Esophagus squamous epithelium (tissue), 5 donors: Measurements from ENCODE around the gene C1QTNF8. TPM values are rescaled to one million over a fixed set of nuclear protein-coding genes. Genes with fewer than 3 reads are reported as not detected.

Experiments
- DNase-seq: peaks from one replicate; lab custom pipeline; 2025; lab: John Stamatoyannopoulos, UW
- H3K27ac ChIP-seq, 4 donors: fragments of 200-600 bp; sonication (generic); one replicate each; pipeline ENCODE4 v1.5.1; 2016 to 2019; ENCODE audit warnings: mild to moderate bottlenecking in 1 of 4
- H3K27me3 ChIP-seq, 4 donors: fragments of 200-600 bp; sonication (generic); 1 replicate in 3 of 4; 2 replicates in 1 of 4; pipeline versions ENCODE4 v1.5.1 to v1.6.0; 2017 to 2021; ENCODE audit warnings: antibody characterized with exemption in 1 of 4
- H3K36me3 ChIP-seq, 3 donors: fragments of 200-600 bp; sonication (generic); one replicate each; pipeline ENCODE4 v1.5.1; 2016 to 2019
- H3K4me1 ChIP-seq, 3 donors: fragments of 200-600 bp; sonication (generic); one replicate each; pipeline ENCODE4 v1.5.1; 2017 to 2019
- H3K4me3 ChIP-seq, 4 donors: fragments of 200-600 bp; sonication (generic); 1 replicate in 3 of 4; 2 replicates in 1 of 4; pipeline ENCODE4 v1.5.1; 2016 to 2019; ENCODE audit warnings: mild to moderate bottlenecking in 2 of 4, moderate library complexity in 1 of 4
- H3K9me3 ChIP-seq, 3 donors: fragments of 200-600 bp; sonication (generic); one replicate each; pipeline ENCODE4 v1.5.1; 2016 to 2019
- POLR2A ChIP-seq, 4 donors: fragments of 450-650 bp; IDR thresholded peaks; one replicate each; pipeline ENCODE4 v1.6.1; 2017; ENCODE audit warnings: antibody characterized with exemption in 4 of 4, mild to moderate bottlenecking in 4 of 4, moderate library complexity in 3 of 4
- WGBS, 2 donors: methylation state at CpG; one replicate each; pipeline ENCODE4 v1.1.5; 2018; 5-methylcytosine and 5-hydroxymethylcytosine counted together
- intact Hi-C: fragments of 100-400 bp; cut with DNase I; formaldehyde crosslinking; loops from one replicate; pipeline ENCODE4 v1.15.0; 2022
- total RNA-seq, 4 donors: library from RNA; depleted of rRNA; stranded (reverse); fragments of >200 nt; gene quantifications; one replicate each; pipeline ENCODE4 v1.1.0, GENCODE V29; 2016
- TF ChIP-seq, protein P1 (sequence below), 6 experiments: fragments of 450-650 bp in 4 of 6; fragments of 200-600 bp in 2 of 6; sonication (generic) in 2 of 6; IDR thresholded peaks; one replicate each; pipeline ENCODE4 v1.5.1; 2016 to 2019; ENCODE audit warnings: antibody characterized with exemption in 6 of 6, mild to moderate bottlenecking in 4 of 6, moderate library complexity in 4 of 6
- donor health status: DM: yes; HTN: yes; CAD: no.

Gene C1QTNF8
- total RNA-seq, 4 donors from 2014 or later: not detected

DNA sequence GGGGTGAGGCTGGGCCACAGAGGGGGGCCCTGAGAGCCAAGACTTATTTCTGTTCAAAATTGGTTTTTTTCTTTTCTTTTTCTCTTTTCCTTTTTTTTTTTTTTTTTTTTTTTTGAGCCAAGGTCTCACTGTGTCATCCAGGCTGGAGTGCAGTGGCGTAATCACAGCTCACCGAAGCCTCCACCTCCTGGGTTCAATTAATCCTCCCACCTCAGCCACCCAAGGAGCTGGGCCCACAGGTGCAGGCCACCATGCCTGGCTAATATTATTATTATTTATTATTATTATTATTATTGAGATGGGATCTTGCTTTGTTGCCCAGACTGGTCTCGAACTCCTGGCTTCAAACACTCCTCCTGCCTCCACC, 39.4 kb upstream of the C1QTNF8 start:
- no peak for DNase-seq
- Histone ChIP-seq H3K9me3 (no peaks in the 10 kb centered on the region), H3K27ac (no peak overlapping the region), H3K4me3 (no peak overlapping the region), H3K27me3 (peaks cover 0 to 35% (median 0%) of the 10 kb centered on the region in 4 donors), H3K36me3 (no peaks in the 10 kb centered on the region), H3K4me1 (no peaks in the 10 kb centered on the region)
- WGBS, 2 donors: 63 to 80% methylated on average over 3 of the region's 3 CpGs
- TF ChIP-seq, protein P1, sequence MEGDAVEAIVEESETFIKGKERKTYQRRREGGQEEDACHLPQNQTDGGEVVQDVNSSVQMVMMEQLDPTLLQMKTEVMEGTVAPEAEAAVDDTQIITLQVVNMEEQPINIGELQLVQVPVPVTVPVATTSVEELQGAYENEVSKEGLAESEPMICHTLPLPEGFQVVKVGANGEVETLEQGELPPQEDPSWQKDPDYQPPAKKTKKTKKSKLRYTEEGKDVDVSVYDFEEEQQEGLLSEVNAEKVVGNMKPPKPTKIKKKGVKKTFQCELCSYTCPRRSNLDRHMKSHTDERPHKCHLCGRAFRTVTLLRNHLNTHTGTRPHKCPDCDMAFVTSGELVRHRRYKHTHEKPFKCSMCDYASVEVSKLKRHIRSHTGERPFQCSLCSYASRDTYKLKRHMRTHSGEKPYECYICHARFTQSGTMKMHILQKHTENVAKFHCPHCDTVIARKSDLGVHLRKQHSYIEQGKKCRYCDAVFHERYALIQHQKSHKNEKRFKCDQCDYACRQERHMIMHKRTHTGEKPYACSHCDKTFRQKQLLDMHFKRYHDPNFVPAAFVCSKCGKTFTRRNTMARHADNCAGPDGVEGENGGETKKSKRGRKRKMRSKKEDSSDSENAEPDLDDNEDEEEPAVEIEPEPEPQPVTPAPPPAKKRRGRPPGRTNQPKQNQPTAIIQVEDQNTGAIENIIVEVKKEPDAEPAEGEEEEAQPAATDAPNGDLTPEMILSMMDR (IDR thresholded peaks at IDR 0.05): no peak
- no peak for TF ChIP-seq POLR2A (IDR thresholded peaks at IDR 0.05)
- intact Hi-C loops: no loop called here

DNA sequence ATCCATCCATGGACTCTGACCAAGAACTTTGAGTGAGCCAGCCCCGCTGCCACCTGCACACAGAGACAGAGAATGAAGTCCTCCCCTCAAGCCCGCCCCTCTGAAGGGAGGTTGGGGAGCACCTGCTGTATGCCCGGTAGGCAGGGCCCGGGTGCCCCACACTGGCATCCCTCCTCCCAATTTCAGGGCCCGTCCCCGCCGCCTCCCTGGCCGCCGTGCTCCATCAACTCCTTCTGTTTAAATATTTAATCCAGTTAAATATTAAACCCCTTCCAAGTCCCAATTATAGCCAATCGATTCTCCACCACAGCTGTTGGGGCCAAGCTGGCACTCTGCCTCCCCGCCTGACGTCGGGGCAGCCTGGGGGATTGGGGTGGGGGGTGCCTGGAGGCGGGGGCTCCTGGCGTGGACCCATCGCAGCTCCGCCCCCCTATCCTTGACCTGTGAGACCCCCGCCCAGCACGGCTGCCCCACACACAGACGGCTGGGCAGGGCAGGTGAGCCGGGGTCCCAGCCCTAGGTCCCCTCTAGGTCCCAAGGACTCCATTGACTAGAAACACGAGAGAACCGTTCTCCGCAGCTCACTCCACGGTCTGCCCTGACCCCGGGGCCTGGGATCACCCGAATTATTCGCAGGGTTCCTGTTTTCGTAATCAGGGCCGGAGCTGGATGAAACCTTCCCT, 38.9 kb upstream of the C1QTNF8 start:
- peaks cover 0 to 35% (median 0%) of the 10 kb centered on the region in 4 donors for H3K27me3 ChIP-seq
- H3K4me1 ChIP-seq: no peaks in the 10 kb centered on the region
- DNase-seq: no peak
- TF ChIP-seq, protein P1 (IDR thresholded peaks at IDR 0.05): no peak
- no peak for TF ChIP-seq POLR2A (IDR thresholded peaks at IDR 0.05)
- no peaks in the 10 kb centered on the region for H3K9me3 ChIP-seq
- H3K27ac ChIP-seq: no peak overlapping the region
- intact Hi-C loops: no loop called here
- H3K36me3 ChIP-seq: no peaks in the 10 kb centered on the region
- WGBS, 2 donors: 49 to 66% methylated on average over 17 to 19 of the region's 30 CpGs
- H3K4me3 ChIP-seq: no peak overlapping the region

DNA sequence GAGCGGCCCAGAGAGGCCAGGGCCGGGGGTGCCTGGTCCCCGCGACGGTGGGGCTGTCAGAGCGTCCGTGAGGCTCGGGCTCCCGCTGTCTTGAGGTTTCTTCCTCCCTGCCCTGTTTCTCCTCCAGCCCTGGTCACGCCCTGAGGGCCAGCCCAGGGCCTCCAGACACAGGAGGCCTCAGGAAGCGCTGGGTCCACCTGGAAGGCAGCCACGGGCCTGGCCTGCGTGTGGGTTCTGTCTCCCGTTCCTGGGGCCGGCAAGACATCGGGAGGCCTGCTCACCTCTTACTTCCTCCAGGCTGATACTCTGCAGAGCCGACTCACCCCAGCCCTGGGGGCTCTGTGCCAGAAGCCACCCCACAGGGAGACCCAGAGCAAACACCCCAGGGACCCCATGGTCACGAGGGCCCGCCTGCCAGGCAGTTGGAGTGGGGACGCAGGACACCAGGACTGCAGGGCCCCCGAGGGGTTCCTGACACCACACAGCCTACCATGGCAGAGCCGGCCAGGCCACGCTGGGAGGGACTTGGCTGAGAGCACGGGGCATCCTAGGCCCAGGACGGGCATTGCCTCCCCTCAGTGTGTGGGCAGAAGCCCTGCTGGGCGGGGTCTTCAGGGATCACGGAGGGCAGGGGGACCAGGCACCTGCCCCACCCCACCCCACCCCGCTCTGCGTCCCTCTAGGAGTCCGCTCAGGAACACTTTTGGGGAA, 37.9 kb upstream of the C1QTNF8 start:
- Histone ChIP-seq H3K27ac (no peak overlapping the region), H3K36me3 (no peaks in the 10 kb centered on the region), H3K4me1 (no peaks in the 10 kb centered on the region), H3K27me3 (peaks cover 0 to 35% (median 0%) of the 10 kb centered on the region in 4 donors), H3K9me3 (no peaks in the 10 kb centered on the region), H3K4me3 (no peak overlapping the region)
- DNase-seq: no peak
- WGBS, 2 donors: 50 to 80% methylated on average over 1 to 4 of the region's 30 CpGs
- intact Hi-C loops: no loop called here
- no peak for TF ChIP-seq POLR2A (IDR thresholded peaks at IDR 0.05)
- TF ChIP-seq, protein P1 (IDR thresholded peaks at IDR 0.05): no peak

DNA sequence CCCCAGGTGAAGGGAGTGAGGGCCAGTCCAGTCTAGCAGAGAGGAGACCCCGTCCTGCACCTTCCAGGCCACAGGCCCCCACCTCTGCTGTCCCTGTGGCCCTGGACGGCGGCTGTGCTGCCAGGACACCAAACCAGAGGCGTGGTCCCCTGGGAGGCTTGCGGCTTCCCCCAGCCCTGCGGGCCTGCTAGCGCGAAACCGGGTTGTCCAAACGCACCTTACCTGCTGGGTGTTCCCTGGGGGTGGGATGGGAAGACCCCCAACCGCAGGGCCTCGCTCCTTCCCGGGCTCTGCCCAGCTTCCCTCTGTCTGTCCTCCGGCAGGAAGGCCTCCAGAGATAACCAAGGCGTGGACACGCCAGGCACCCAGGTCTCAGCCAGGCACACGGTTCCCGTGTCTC, 37.2 kb upstream of the C1QTNF8 start:
- no peaks in the 10 kb centered on the region for H3K9me3 ChIP-seq
- H3K4me1 ChIP-seq: no peaks in the 10 kb centered on the region
- no peak overlapping the region for H3K4me3 ChIP-seq
- no peak for TF ChIP-seq POLR2A (IDR thresholded peaks at IDR 0.05)
- TF ChIP-seq, protein P1 (IDR thresholded peaks at IDR 0.05): no peak
- WGBS, 2 donors: 100% methylated on average over 2 of the region's 18 CpGs; no CpG with 5 or more reads in 1 of the 2 donors
- no peak overlapping the region for H3K27ac ChIP-seq
- H3K27me3 ChIP-seq: peaks cover 0 to 41% (median 0%) of the 10 kb centered on the region in 4 donors
- no peak for DNase-seq
- intact Hi-C loops: no loop called here
- H3K36me3 ChIP-seq: no peaks in the 10 kb centered on the region

DNA sequence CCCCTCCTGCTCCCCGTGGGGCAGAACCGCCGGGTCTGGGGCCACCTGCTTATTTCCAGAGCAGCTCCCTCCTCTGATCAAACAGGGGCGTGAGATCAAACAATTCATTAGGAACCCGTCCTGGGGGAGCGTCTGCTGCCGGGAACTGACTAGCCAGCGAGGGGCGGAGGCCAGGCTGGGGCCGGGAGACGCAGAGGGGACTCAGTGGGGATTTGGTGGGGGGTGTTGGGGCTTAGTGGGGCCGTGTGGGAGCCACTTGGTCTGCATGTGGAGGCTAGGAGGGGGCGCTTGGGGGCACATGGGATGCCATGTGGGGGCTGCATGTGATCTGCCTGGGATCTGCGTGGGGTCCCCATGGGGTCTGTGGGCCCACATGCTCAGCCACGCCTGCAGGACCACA, 36.4 kb upstream of the C1QTNF8 start:
- no peak for DNase-seq
- H3K27me3 ChIP-seq: peaks cover 0 to 50% (median 0%) of the 10 kb centered on the region in 4 donors

More for the DNA sequence above, 36.4 kb upstream of the C1QTNF8 start:
- intact Hi-C loops: no loop called here
- Histone ChIP-seq H3K4me1 (no peaks in the 10 kb centered on the region), H3K9me3 (no peaks in the 10 kb centered on the region), H3K27ac (no peak overlapping the region), H3K4me3 (no peak overlapping the region), H3K36me3 (no peaks in the 10 kb centered on the region)
- 52 to 80% methylated on average over 1 to 4 of the region's 15 CpGs for WGBS, 2 donors
- TF ChIP-seq, protein P1 (IDR thresholded peaks at IDR 0.05): no peak
- no peak for TF ChIP-seq POLR2A (IDR thresholded peaks at IDR 0.05)
